GM18907 (cell line): ENCODE results near the gene MAGI2.
"Not testable (repeated sequence)": the region's sequence is repeated elsewhere in the genome, so short reads cannot be mapped to it uniquely, and the experiment has no call there.

Experiments
- ATAC-seq: cut with Tn5 transposase; IDR thresholded peaks from one replicate; pipeline ENCODE4 v1.9.1; 2021; ENCODE audit warnings: mild to moderate bottlenecking, moderate library complexity; ENCODE audit not compliant: unreplicated experiment

Gene MAGI2

DNA sequence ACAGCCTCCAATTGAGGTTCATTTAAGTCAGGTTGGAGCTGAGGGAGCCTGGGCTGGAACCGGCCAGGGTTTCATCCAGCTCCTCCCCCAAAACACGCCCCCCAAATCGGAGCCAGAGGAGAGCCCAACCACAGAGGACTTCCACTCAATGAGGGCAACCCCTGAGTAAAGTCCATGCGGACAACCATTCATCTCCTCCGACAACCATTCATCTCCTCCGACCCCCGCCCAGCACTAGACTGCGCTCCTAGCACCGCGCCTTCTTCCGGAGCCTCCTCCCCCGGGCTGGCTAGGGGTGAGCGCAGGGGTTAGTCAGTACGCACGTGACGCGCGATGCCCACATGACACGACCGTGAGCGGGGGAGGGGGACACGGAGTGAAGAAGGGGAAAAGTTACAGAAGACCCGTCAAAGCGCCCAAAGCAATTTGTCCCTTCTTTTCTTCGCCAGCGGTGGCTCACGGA is 1.4 kb downstream of the MAGI2 start:
- ATAC-seq: no peak

DNA sequence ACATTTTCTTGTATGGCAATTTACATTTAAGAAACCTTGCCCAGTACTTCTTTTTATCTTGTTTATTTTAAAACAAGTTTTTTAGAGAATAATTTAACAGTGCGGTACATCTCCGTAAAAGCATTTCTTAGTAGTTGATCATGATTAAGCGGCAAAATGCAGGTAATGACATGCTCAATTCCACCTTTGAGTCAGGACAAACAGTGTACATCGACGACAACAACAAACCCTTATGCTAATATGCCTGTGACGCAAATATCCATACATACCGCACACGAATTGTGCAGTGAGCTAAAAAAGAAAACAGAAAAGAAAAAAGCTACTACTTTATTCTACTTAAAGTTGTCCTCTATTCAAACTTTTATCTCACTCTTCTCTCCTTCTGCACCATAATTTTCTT is 1.9 kb downstream of the MAGI2 start:
- no peak for ATAC-seq

DNA sequence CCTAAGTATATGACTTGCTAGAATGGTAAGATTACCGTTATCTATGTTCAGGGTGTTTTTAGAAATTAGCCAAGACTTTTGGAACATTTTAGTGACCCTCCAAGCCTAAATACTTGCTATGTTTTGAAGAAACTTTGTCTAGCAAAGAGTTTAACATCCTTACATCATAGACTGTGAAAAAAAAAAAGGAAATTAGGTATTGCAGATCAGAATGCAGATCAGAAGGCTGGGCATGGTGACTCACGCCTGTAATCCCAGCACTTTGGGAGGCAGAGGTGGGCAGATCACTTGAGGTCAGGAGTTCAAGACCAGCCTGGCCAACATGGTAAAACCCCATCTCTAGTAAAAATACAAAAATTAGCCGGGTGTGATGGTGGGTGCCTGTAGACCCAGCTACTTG is 10.7 kb downstream of the MAGI2 start:
- ATAC-seq: not testable (repeated sequence)

DNA sequence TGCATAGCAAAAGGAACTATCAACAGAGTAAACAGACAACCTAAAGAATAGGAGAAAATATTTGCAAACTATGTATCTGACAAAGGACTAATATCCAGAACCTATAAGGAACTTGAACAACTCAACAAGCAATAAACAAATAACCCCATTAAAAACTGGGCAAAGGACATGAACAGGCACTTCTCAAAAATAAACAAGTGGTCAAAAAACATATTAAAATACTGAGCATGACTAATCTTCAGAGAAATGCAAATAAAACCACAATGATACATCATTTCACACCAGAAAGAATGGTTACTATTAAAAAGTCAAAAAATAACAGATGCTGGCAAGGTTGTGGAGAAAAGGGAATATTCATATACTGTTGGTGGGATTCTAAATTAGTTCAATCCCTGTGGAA is 17.1 kb downstream of the MAGI2 start:
- ATAC-seq: no peak

DNA sequence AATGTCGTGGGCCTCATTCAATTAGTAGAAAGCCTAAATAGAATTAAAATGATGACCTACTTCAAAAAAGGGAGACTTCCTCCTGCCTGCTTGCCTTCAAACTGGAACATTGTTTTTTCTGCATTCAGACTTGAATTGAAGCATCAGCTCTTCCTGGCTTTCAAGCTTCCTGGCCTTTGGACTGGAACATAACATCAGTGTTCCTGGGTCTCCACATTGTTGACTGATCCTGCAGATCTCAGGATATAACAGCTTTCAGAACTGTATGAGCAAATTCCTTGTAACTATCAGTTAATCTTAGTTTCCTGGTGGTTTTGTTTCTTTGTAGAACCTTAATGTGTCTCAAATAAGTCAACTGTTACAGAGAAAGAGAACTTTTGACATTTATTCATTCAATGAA is 18.6 kb downstream of the MAGI2 start:
- ATAC-seq: no peak

DNA sequence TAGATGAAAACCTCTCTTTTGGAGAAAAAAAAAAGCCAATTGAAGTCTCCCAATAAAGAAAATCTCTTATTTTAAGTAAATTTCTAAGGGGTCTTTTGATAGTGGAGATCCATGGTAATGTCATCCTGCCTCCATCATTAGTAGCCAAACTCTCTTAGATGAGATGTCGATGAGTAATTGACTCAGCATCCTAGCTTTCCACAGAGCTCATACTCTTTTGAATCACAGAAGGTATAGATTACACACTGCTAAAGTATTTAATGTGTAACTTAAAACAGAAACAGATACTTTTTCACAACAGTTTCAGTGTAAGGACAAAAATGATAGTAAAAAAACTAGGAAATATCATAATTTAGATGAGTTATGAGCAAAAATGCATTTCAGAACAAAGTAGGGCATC is 19.4 kb downstream of the MAGI2 start:
- ATAC-seq: no peak

DNA sequence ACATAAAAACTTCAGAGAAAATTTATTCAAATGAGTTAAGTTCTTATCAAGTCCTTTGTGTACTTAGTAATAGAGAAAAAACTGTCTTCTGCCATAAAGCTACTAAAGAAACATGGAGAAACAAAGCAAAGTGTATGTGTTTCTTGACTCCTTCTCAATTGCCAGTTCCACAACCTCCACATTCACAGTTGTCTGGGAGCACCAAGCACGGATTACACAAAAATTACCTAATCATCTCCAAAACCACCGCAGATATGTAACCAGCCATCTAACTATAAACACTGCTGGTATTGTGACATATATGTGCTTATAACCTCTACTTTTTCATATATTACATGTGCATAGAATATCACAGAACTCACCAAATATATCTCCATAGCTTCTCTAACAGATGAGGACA is 23.1 kb downstream of the MAGI2 start:
- ATAC-seq: no peak

DNA sequence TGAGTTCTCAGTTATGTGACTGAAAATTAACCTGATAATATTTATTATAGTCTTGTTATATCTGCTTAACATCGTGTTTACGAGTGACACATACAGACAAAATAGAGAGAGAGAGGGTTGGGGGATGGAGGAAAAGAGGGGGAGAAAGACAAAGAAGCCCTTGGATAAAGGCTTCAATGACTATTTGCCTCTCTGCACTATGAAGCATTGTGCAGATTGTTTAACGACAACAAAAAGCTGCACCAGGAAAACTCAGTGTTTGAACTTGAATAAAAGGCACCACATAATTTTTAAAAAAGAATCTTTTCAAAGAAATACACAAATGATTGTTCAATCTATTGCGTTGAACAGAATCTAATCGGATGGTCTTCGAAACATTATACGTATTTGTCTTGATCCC is 27.8 kb downstream of the MAGI2 start:
- no peak for ATAC-seq

DNA sequence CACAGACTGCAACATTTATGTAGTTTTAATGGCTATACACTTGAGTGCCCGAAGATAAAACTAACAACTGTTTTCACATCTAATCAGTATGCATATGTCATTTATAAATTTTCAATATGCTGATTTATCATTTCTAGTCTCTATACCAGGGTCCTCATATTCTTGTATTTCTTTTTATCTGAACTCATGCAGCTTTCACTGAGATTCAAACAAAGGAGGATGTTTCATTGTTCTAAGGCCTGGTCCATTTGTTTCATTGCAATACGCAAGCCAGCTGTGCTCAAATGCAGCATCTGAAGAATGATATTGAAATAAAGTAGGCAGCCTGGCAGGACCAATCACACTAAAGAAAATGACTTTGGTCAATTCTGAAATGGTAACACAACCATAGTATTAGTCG is 31.7 kb downstream of the MAGI2 start:
- no peak for ATAC-seq

DNA sequence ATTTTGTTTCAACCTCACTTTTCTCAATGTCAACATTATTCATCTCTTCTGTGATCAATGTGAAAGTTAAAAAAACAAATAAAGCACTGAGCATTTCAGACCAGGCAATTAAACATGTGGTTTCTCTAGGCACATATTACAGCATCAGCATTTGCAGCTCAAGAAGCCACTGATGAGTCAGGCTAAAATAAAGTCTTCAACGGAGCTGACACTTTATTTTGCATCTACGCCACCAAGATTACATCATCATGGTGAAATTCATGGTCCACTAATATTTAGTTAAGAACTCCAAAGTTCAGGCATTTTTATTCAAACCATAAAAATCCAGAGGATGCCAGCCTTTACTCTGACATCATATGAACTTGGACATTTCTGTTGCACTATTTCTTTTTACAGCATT is 33.0 kb downstream of the MAGI2 start:
- ATAC-seq: no peak

DNA sequence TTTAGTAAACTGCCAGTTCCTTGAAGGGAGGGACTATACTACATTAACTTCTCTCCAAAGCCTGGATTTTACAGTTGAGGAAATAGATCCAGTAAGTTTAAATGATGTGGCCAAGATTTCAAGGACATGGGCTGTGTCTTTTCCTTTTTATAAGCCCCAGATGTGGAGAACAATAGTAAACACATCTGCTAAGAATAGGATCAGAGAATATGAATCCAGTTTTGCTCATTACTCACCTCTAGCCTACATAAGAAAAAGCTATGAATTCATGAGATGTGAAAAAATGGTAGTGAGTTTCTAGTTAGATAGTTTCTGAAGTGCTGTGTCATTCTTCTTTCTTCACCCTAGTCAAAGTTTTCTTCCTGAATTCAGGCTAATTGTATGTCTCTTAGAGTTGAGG is 38.6 kb downstream of the MAGI2 start:
- no peak for ATAC-seq

DNA sequence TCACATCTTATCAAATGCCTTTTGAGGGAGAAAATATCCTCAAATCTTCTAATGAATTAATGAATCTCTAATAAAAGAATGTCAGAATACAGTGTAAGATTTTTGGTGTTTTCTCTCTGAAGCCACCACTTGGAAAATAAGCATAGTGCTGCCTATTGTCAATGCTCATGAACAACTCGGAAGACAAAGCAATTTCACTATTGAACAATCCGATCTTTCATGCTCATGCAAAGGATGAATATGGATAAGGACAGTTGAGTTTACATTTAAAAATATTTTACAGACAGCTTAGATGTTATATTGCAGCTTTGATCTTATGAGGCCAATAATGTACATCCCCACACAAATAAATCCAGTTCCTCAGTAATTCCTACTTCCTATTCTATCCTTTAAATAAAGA is 40.6 kb downstream of the MAGI2 start:
- no peak for ATAC-seq

DNA sequence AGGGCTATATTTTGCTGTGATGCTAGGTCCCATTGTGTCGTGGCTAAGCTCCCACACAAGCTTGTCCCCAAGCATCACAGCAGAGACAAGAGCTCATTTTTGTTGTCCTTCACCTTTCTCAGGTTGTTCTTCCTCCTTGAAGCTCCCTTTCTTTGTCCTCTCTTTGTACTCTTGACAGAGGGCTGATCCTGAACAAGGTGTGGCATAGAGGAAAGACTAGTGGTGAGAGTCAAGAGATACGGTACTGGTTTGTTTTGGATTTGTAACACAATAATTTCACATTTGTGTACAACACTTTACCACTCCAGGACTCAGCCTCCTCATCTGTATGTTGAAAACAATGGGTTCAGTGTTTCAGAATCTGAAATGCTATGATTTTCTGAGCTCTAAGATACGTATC is 41.0 kb downstream of the MAGI2 start:
- ATAC-seq: no peak

DNA sequence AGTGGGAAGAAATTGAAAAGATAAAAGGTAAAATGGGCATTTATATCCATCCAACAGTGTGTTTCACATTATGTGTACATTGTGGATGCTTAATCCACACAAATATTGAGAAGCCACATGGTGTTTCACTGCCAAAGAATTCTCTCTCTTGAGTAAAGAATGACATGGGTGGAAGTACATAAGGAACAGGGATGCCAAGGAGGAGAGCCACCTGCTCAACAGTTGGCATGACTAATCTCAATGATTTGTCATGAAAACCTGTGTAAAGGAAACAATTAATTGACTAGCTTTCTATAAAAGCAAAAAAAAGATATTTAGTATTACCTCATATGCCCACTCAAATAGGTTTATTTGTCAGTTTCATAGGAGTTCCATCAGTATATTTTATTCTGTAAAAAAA is 43.1 kb downstream of the MAGI2 start:
- ATAC-seq: no peak

DNA sequence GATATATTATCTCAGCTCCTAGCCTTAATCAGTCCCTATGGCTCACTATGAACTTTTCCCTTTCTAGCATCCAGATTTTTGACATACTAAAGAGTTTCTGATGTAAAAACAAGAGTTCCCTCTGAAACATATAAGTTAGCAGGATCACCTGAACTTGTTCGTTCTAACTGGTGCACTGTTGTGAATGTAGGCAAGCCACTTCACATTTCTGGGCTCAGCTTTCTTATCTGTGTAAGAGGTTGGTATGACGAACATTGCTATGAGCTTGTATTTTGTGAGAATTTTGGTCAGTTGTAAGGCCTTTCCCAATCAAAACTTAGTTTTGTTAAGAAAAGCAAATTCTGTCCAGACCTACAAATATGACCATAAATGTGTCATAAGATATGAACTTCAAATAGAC is 46.1 kb downstream of the MAGI2 start:
- no peak for ATAC-seq

DNA sequence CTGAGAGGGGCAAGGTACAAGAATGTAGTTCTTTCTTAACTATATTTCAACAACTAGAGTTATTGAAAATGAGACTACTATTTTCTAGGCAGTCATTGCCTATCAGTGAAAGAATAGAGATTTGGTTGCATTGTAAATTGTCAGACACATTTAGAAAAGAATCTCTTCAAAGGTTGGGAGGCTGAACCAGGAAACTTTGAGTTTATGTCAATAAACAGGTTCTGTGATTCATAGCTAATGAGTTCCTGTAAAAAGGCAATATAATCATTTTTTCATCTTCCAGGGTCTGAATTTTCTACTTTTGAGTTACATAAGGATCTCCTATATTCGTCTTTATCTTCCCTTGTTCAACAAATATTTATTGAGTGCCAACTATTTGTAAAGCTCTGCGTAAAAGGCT is 47.1 kb downstream of the MAGI2 start:
- no peak for ATAC-seq

DNA sequence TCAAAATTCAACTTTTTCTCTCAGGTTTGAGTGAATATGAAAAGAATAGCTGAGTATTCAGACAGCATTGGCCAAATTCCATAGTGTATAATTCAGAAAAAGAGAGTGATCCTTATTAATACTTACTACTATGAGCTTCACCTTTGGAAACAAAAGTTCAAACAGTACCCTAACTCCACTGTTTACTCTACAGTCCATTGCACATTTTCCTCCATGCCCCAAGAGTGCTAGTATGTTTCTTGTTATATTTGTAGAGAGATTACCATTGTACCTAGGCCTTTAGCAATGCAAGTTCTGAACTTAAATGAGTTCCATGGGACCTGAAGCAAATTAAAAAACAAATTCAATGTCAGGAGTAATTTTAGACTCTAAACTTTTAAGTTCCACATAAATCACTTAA is 48.1 kb downstream of the MAGI2 start:
- ATAC-seq: no peak

DNA sequence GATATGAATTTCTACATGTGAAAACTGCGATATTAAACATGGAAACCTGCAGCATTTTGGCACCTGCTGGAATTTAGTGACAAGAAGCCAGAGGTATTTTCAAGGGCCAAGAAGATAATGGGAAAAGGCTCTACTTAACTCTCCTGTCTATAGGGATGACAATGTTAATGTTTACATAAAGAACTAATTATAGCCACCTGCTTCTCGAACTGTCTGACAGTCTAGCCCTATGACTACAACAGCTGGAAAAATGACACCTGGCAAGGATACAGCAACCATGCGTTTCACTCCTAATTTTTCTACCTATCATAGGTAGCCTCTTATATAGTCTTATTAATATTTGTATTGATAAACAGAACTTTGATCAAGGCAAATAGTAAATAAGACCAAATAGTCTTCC is 49.6 kb downstream of the MAGI2 start:
- ATAC-seq: no peak

DNA sequence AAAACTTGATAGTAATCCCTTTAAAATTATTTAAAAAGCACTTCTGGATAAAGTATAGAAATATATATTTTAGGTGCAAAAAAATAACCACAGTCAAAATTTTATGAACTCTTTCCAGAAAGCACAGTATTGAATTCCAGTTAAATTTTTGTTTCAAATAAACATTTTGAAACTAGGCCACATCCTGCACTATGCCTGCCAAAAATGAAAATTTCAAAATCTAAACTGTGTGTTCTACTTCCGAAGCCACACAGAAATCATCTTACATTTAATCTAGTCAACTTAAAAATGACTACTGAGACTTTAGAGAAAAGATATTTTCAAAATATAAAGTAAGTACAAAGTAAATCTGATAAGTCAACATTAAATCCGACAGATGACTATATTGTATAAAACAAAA is 50.0 kb downstream of the MAGI2 start:
- ATAC-seq: no peak

DNA sequence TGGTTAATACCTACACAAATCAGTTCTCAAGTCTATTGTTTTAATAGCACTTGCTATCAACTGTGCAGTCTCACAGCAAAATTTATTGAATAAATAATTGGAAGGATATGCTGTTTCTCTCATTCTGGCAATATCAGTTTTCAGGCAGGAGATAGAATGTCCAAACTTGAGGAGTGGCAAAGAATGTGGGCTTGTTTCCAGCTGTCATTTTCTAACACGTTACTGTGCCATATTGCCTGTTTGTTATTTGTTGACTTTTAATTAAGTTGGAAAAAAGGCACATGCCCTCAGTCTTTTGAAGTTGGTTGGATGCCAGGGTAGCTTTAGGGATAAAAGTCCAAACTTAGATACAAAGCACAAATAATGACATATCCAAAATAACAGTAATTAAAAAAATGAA is 52.2 kb downstream of the MAGI2 start:
- no peak for ATAC-seq

DNA sequence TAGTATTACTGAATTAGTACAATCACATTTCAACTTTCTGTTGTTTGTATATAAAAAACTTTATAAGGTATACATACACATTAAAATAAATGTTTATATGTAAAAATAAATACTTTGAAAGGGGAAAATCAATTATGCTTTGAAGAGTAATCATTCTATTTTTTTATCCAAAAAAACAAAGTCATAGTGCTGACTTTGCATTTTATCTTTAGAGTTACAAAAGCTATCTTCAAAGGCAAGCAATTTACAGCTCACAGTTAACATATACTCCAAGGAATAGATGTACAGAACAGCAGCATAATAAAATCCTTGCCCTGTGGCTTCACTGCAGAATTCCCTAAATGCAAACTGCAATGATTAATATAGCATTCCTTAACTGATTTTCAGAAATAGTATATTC is 53.2 kb downstream of the MAGI2 start:
- no peak for ATAC-seq

DNA sequence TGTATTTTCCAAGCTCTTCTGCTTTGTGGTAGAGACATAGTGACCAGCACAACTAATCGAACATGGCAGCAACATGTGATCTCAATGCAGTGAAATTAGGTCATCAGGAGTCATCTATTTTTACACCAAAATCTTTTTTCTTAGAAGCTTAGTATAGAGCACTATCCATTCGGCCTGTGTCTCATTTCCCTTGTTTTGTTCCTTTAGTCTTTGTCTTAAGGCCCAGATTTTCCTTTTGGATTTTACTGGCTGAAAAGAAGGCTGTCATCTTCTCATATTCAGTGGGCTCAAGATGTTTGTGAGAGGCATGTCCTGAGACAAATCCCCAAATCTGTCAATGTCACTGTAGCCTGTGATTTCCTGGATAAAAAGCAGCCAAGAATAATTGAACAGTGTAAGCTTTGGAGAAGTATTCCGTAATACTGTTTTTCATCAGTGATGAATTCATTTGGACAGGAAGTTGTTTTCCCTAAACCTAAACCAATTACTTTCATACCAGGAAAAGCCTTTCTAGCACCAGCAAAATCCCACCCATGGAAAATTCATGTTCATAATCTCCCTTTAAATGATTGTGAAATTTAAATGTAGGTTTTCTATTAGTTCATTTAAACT is 55.2 kb downstream of the MAGI2 start:
- ATAC-seq: no peak

DNA sequence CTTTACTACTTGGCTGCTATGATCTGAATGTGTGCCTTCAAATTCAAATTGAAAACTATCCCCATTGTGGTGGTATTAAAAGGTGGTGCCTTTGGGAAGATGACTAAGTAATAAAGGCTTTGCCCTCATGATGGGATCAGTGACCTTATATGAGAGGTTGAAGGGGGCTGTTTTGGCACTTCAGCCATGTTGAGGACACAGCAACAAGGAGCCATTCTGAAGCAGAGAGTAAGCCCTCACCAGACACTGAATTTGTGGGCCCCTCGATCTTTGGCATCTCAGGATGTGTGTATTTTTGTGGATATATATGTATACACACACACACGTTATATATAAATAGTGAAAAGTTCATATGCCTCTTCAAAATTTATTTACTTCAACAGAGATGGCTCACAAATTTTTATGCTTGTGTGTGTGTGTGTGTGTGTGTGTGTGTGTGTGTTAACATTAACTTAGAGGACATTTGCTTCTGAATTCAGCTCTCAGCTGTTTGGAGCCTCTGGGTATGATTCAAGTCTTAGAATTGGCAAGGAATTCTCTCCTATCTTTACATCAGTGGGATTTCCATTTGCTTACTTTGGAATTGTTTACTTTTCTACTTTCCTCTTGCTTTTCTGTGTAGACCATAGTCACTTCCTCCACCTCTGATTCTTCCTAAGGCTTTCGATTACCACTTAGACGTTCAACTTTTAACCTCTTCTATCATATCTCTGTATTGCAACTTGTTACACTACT is 66.6 kb downstream of the MAGI2 start:
- ATAC-seq: no peak
